SK-N-SH (cell line): ENCODE results near the gene KRTAP10-8. TPM values are rescaled to one million over a fixed set of nuclear protein-coding genes. Genes with fewer than 3 reads are reported as not detected.

Experiments used
- CTCF ChIA-PET: fragments of 300-600, 350-600 bp; formaldehyde crosslinking; extraction: SDS; loops from one replicate; lab custom pipeline; 2021; lab: Yijun Ruan, JAX
- POLR2A ChIA-PET: fragments of 350-600 bp; sonication (Branson Sonifier 250); formaldehyde crosslinking; extraction: SDS; loops from one replicate; lab custom pipeline; 2020; ENCODE audit warnings: antibody characterized with exemption, inconsistent platforms; lab: Yijun Ruan, JAX
- DNase-seq: peaks from one replicate; pipeline ENCODE4 v3.0.0; 2012
- H2AFZ ChIP-seq: fragments of 200-600 bp; sonication (generic); 2 replicates; pipeline ENCODE4 v1.8.1; 2016; ENCODE audit warnings: antibody characterized with exemption, mild to moderate bottlenecking, low read depth
- H3F3A ChIP-seq: fragments of 200-600 bp; sonication (generic); replicated peaks from 2 replicates; pipeline ENCODE3; 2016; ENCODE audit warnings: antibody characterized with exemption, mild to moderate bottlenecking; ENCODE audit not compliant: insufficient read depth
- H3K27ac ChIP-seq, 2 experiments: fragments of 200-500 bp in 1 of 2; fragments of 200-600 bp in 1 of 2; sonication (Bioruptor generic) in 1 of 2; sonication (generic), shearing (Covaris generic) in 1 of 2; 2 replicates each; pipeline versions ENCODE4 v1.5.1 to v1.6.1; 2014 to 2016; ENCODE audit warnings: low read depth in 2 of 2, inconsistent platforms in 1 of 2, low read length in 1 of 2, mild to moderate bottlenecking in 1 of 2, mixed read lengths in 1 of 2
- H3K27me3 ChIP-seq: fragments of 200-600 bp; sonication (generic), shearing (Covaris generic); 2 replicates; pipeline ENCODE4 v1.6.1; 2016; ENCODE audit warnings: mixed run types; ENCODE audit not compliant: insufficient read depth
- H3K36me3 ChIP-seq, 2 experiments: fragments of 200-500 bp in 1 of 2; fragments of 200-600 bp in 1 of 2; sonication (Bioruptor generic) in 1 of 2; sonication (generic) in 1 of 2; replicated peaks in 1 of 2; 2 replicates each; pipeline versions ENCODE3 to v1.5.1; 2014 to 2016; ENCODE audit warnings: low read length in 1 of 2, mild to moderate bottlenecking in 1 of 2; ENCODE audit not compliant: insufficient read depth in 2 of 2, control insufficient read depth in 1 of 2
- H3K4me1 ChIP-seq, 2 experiments: fragments of 200-500 bp in 1 of 2; fragments of 200-600 bp in 1 of 2; sonication (Bioruptor generic) in 1 of 2; sonication (generic), shearing (Covaris generic) in 1 of 2; 2 replicates each; pipeline versions ENCODE4 v1.5.1 to v1.6.1; 2014 to 2016; ENCODE audit warnings: low read depth in 1 of 2, low read length in 1 of 2, mixed run types in 1 of 2; ENCODE audit not compliant: insufficient read depth in 2 of 2, control insufficient read depth in 1 of 2
- H3K4me2 ChIP-seq: fragments of 200-600 bp; sonication (generic), shearing (Covaris generic); 2 replicates; pipeline ENCODE4 v1.6.1; 2017; ENCODE audit warnings: mixed run types
- H3K4me3 ChIP-seq, 2 experiments: fragments of 200-500 bp in 1 of 2; fragments of 200-600 bp in 1 of 2; sonication (Bioruptor generic) in 1 of 2; sonication (generic), shearing (Covaris generic) in 1 of 2; 2 replicates each; pipeline versions ENCODE4 v1.5.1 to v1.8.1; 2014 to 2016; ENCODE audit warnings: low read depth in 2 of 2, inconsistent platforms in 1 of 2, low read length in 1 of 2, mild to moderate bottlenecking in 1 of 2, mixed read lengths in 1 of 2, moderate library complexity in 1 of 2
- H3K79me2 ChIP-seq: fragments of 200-600 bp; sonication (generic); 2 replicates; pipeline ENCODE4 v1.8.1; 2017; ENCODE audit warnings: mild to moderate bottlenecking; ENCODE audit not compliant: insufficient read depth
- H3K9ac ChIP-seq: fragments of 200-600 bp; sonication (generic); 2 replicates; pipeline ENCODE4 v1.6.1; 2017; ENCODE audit warnings: mixed run types
- H3K9me2 ChIP-seq: fragments of 200-600 bp; sonication (generic); 2 replicates; pipeline ENCODE4 v1.6.1; 2017; ENCODE audit warnings: mixed run types
- H3K9me3 ChIP-seq: fragments of 200-600 bp; sonication (generic); 2 replicates; pipeline ENCODE4 v1.6.1; 2017; ENCODE audit warnings: mixed run types, mild to moderate bottlenecking, moderate library complexity
- H4K20me1 ChIP-seq: fragments of 200-600 bp; sonication (generic); 2 replicates; pipeline ENCODE4 v1.6.1; 2017; ENCODE audit warnings: mild to moderate bottlenecking, mixed run types; ENCODE audit not compliant: insufficient read depth
- CHD2 ChIP-seq: fragments of 150-350 bp; IDR thresholded peaks from 2 replicates; pipeline ENCODE4 v1.6.1; 2018; ENCODE audit warnings: low read length; ENCODE audit not compliant: partially characterized antibody
- ELF1 ChIP-seq: IDR thresholded peaks from 2 replicates; pipeline ENCODE4 v1.4.0; 2012
- EP300 ChIP-seq, 2 experiments: IDR thresholded peaks; 2 replicates each; pipeline versions ENCODE4 v1.4.0 to v1.6.1; 2012; ENCODE audit warnings: borderline replicate concordance in 1 of 2, low read depth in 1 of 2, low read length in 1 of 2
- EZH2phosphoT487 ChIP-seq: fragments of 200-600 bp; sonication (generic); IDR thresholded peaks from 2 replicates; pipeline ENCODE4 v1.6.1; 2017; ENCODE audit warnings: low read depth, mixed run types, mild to moderate bottlenecking, antibody characterized with exemption, moderate library complexity, borderline replicate concordance
- FOSL2 ChIP-seq: IDR thresholded peaks from 2 replicates; pipeline ENCODE4 v1.4.0; 2012; ENCODE audit warnings: low read depth, mild to moderate bottlenecking, moderate library complexity, borderline replicate concordance
- MEF2A ChIP-seq: IDR thresholded peaks from 2 replicates; pipeline ENCODE4 v1.4.0; 2012; ENCODE audit warnings: low read depth, borderline replicate concordance
- MXI1 ChIP-seq: IDR thresholded peaks from 2 replicates; pipeline ENCODE4 v1.6.1; 2012; ENCODE audit warnings: mild to moderate bottlenecking, low read depth, low read length, improper control_type of control experiment
- NFIC ChIP-seq: IDR thresholded peaks from 2 replicates; pipeline ENCODE4 v1.4.0; 2012; ENCODE audit warnings: borderline replicate concordance
- NRF1 ChIP-seq: IDR thresholded peaks from 2 replicates; pipeline ENCODE4 v1.6.1; 2012; ENCODE audit warnings: low read depth, mild to moderate bottlenecking, low read length
- PBX3 ChIP-seq: IDR thresholded peaks from 2 replicates; pipeline ENCODE4; 2012
- POLR2AphosphoS5 ChIP-seq: IDR thresholded peaks from 2 replicates; pipeline ENCODE4 v1.6.1; 2012; ENCODE audit warnings: low read depth, low read length
- RAD21 ChIP-seq: IDR thresholded peaks from 2 replicates; pipeline ENCODE4 v1.6.1; 2012; ENCODE audit warnings: mild to moderate bottlenecking, low read length
- REST ChIP-seq: IDR thresholded peaks from 2 replicates; pipeline ENCODE4 v1.6.1; 2012; ENCODE audit warnings: mild to moderate bottlenecking, low read depth, low read length, moderate library complexity
- RFX5 ChIP-seq: IDR thresholded peaks from 2 replicates; pipeline ENCODE4 v1.6.1; 2012; ENCODE audit warnings: mild to moderate bottlenecking, improper control_type of control experiment, low read length
- SMC3 ChIP-seq: IDR thresholded peaks from 2 replicates; pipeline ENCODE4 v1.6.1; 2012; ENCODE audit warnings: low read depth, low read length, improper control_type of control experiment
- TCF12 ChIP-seq: IDR thresholded peaks from 2 replicates; pipeline ENCODE4 v1.4.0; 2012
- TEAD4 ChIP-seq: IDR thresholded peaks from 2 replicates; pipeline ENCODE4 v1.4.0; 2012; ENCODE audit warnings: mild to moderate bottlenecking, borderline replicate concordance; ENCODE audit not compliant: insufficient read depth
- USF1 ChIP-seq: IDR thresholded peaks from 2 replicates; pipeline ENCODE4 v1.4.0; 2012; ENCODE audit warnings: low read depth, borderline replicate concordance
- YY1 ChIP-seq: IDR thresholded peaks from 2 replicates; pipeline ENCODE4 v1.4.0; 2012; ENCODE audit warnings: low read depth, mild to moderate bottlenecking
- ZBTB33 ChIP-seq: IDR thresholded peaks from 2 replicates; pipeline ENCODE4 v1.4.0; 2012; ENCODE audit warnings: low read depth, borderline replicate concordance
- WGBS: methylation state at CpG from one replicate; pipeline ENCODE4 v1.1.6; 2017; ENCODE audit warnings: low lambda C conversion rate; 5-methylcytosine and 5-hydroxymethylcytosine counted together
- polyA plus RNA-seq, 3 experiments: library from polyadenylated mRNA; depleted of rRNA; stranded (reverse); fragments of >200 nt; gene quantifications; 2 replicates each; pipeline ENCODE4 v1.2.3, GENCODE V29; 2012

KRTAP10-8 gene
- polyA plus RNA-seq, 1 of the 3 experiments (the other 2 are of a cell fraction): not detected

DNA sequence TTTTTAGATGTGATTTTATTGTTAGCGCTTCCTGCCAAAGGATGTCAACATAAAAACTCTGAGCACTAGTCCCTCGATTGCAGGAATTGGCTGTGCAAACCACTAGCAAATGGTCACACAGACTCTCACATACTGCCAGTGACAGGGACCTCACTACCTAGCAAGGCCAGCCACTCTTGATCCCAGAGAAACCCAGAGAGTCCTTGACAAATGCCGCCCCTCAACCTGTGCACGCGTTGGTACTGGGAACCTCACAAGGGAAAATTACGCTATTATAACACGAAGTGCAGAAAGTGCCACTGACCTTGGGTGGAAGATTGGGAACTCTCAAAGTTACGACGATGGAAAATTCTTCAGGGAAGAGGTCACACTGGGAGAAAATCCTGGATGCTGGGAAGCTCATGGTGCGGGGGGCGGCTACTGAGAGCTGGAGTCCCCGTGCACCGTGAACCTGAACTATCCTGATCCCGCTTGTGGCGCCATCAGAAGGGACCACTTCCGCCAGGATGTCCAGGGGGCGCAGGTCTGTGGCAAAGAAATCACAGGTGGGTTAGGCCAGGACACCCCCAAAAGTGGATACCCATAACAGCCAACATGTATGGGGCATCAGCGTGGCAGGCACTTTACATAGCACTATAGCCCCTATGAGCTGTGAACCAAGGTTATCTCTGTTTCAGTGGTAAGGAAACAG, 44.3 kb upstream of the KRTAP10-8 start (continued):
- TF ChIP-seq USF1 (no peak), MEF2A (no peak), PBX3 (no peak), POLR2AphosphoS5 (no peak), YY1 (no peak), NRF1 (no peak), EP300 (IDR thresholded peaks at IDR 0.05; ENCODE audit: borderline replicate concordance in 1 of 2, low read depth in 1 of 2, low read length in 1 of 2) (no peak), EZH2phosphoT487 (no peak)

GRCh38 chr21:44568261-44568660, 43.6 kb upstream of the KRTAP10-8 start:
- ChIA-PET CTCF (no interaction called here), POLR2A (no interaction called here)
- H3K4me1 ChIP-seq: no peaks in the 10 kb centered on the region
- no peaks in the 10 kb centered on the region for H3K9me2 ChIP-seq
- H3K79me2 ChIP-seq: no peaks in the 10 kb centered on the region
- no peaks in the 10 kb centered on the region for H3K36me3 ChIP-seq
- H3K27ac ChIP-seq: no peak overlapping the region
- H3K4me3 ChIP-seq: no peak overlapping the region
- no peak for DNase-seq
- no peaks in the 10 kb centered on the region for H3K9me3 ChIP-seq
- TF ChIP-seq TCF12 (no peak), RFX5 (no peak), PBX3 (no peak), MEF2A (no peak), NFIC (no peak), POLR2AphosphoS5 (no peak), RAD21 (no peak), TEAD4 (no peak), EP300 (IDR thresholded peaks at IDR 0.05; ENCODE audit: borderline replicate concordance in 1 of 2, low read depth in 1 of 2, low read length in 1 of 2) (no peak), REST (no peak), SMC3 (no peak), FOSL2 (no peak), MXI1 (no peak), YY1 (no peak), EZH2phosphoT487 (no peak), USF1 (no peak), CHD2 (no peak), ELF1 (no peak), ZBTB33 (no peak)
- H3K9ac ChIP-seq: no peak overlapping the region
- no peaks in the 10 kb centered on the region for H3F3A ChIP-seq
- H2AFZ ChIP-seq: no peak overlapping the region
- no peak overlapping the region for H3K4me2 ChIP-seq
- 35% methylated on average over 9 of the region's 12 CpGs for WGBS
- peaks cover 38% of the 10 kb centered on the region for H3K27me3 ChIP-seq
- H4K20me1 ChIP-seq: no peaks in the 10 kb centered on the region
